Measurements from ENCODE around the gene KANSL1L. TPM values are rescaled to one million over a fixed set of nuclear protein-coding genes. Genes with fewer than 3 reads are reported as not detected.

KANSL1L gene
- total and polyA plus RNA-seq, 4 experiments from 2014 or later, result 0.26 to 12.1 (median 5.7) TPM

DNA sequence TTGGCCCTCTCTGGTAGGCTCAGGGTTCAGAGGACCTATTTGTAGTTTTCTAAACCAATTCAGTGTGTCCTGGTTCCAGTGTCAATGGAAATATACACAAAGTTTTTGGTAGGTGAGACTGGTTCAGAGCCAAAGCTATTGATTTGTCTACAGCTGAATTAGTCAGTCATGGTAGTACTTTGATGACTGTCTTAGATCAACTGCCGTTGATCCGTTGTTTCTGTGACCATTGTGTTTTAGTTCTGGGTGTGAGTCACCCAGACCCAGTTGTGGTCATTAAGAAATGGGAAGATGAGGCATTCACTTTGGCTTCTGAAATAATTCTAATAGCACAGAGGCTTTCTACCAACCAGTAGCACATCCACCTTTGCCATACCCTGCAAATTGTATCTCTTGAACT, 184.8 kb downstream of the KANSL1L start:
- Mint-ChIP-seq H3K4me3 (no peak overlapping the region), H3K36me3 (no peaks in the 10 kb centered on the region)

DNA sequence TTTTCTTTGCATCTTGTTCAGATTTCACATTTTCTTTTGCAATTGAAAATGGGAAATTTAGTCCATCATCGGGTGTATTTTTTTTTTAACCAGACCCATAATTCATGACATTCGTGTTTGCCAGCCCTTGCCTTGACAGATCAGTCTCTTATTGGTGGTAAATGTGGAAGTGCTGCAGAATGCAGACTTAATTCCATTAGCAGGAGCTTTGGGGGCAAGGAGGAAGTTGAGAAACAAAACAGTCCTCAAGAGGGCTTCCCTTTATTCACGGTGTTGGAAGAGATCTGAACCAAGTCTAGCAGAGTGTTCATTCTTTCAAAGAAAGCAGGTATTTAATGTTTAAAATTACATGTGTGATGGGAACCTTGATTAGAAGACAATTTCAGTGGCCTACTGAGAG, 185.3 kb downstream of the KANSL1L start:
- Mint-ChIP-seq H3K27me3 (peaks cover 8 to 21% of the 10 kb centered on the region in 2 donors), H3K9me3 (no peaks in the 10 kb centered on the region), H3K4me3 (no peak overlapping the region), H3K4me1 (no peaks in the 10 kb centered on the region), H3K27ac (no peak overlapping the region), H3K36me3 (no peaks in the 10 kb centered on the region)
- no peak for DNase-seq
- H3K9me3 ChIP-seq (ENCODE audit: control insufficient read depth in 1 of 2, low read length in 2 of 2), result no peaks in the 10 kb centered on the region
- peaks cover 5% of the 10 kb centered on the region for H3K27me3 ChIP-seq (ENCODE audit: insufficient read depth, low read length)
- H3K4me3 ChIP-seq (ENCODE audit: low read length in 2 of 2), result no peak overlapping the region
- intact Hi-C loops (cut with micrococcal nuclease), result no loop called here
- no peak overlapping the region for H3K27ac ChIP-seq (ENCODE audit: low read depth, low read length)
- POLR2A ChIA-PET (ENCODE audit: partially characterized antibody), result no interaction called here
- no peaks in the 10 kb centered on the region for H3K36me3 ChIP-seq (ENCODE audit: insufficient read depth, low read length)
- CTCF ChIA-PET (ENCODE audit: partially characterized antibody), result interaction anchor here (3.7 kb wide), 1 partner anchor 210 kb away, joined by 19 read pairs; no protein-coding TSS in a partner anchor
- no peaks in the 10 kb centered on the region for H3K4me1 ChIP-seq (ENCODE audit: insufficient read depth, low read length)

More for the DNA sequence above, 184.8 kb downstream of the KANSL1L start:
- H3K4me1 ChIP-seq (ENCODE audit: insufficient read depth, low read length), result no peaks in the 10 kb centered on the region
- ChIA-PET CTCF (ENCODE audit: partially characterized antibody) (interaction anchor here (3.7 kb wide), 1 partner anchor 209 kb away, joined by 19 read pairs; no protein-coding TSS in a partner anchor), POLR2A (ENCODE audit: partially characterized antibody) (no interaction called here)
- no peak overlapping the region for H3K27ac ChIP-seq (ENCODE audit: low read depth, low read length)
- no peaks in the 10 kb centered on the region for H3K9me3 ChIP-seq (ENCODE audit: control insufficient read depth in 1 of 2, low read length in 2 of 2)
- no peaks in the 10 kb centered on the region for H3K4me1 Mint-ChIP-seq
- peaks cover 11 to 21% of the 10 kb centered on the region in 2 donors for H3K27me3 Mint-ChIP-seq
- no peak overlapping the region for H3K4me3 ChIP-seq (ENCODE audit: low read length in 2 of 2)
- peaks cover 5% of the 10 kb centered on the region for H3K27me3 ChIP-seq (ENCODE audit: insufficient read depth, low read length)
- H3K36me3 ChIP-seq (ENCODE audit: insufficient read depth, low read length), result no peaks in the 10 kb centered on the region
- no peaks in the 10 kb centered on the region for H3K9me3 Mint-ChIP-seq
- H3K27ac Mint-ChIP-seq, result no peak overlapping the region
- intact Hi-C loops (cut with micrococcal nuclease), result no loop called here
- no peak for DNase-seq

DNA sequence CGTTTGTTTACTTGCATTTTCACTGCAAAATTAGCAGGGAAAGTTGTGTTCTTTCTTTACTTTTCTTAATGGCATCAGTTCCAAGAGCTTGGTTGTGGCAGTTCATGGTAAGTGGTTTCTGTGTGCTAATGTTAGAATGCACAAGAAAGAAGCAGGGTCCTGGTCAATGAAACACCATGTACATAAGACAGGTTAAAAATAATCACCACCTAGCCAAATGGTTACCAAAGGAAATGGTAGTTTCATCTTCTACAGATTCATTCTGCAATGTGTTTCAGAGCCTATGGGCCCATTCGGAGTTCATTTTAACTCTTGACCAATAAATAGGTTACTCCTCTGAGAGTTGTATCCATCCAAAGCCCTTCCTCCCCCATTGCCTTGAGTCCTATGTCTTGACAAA, 186.9 kb downstream of the KANSL1L start:
- Histone ChIP-seq H3K4me3 (ENCODE audit: low read length in 2 of 2) (no peak overlapping the region), H3K27ac (ENCODE audit: low read depth, low read length) (no peak overlapping the region), H3K9me3 (ENCODE audit: control insufficient read depth in 1 of 2, low read length in 2 of 2) (no peaks in the 10 kb centered on the region), H3K27me3 (ENCODE audit: insufficient read depth, low read length) (peaks cover 5% of the 10 kb centered on the region), H3K36me3 (ENCODE audit: insufficient read depth, low read length) (no peaks in the 10 kb centered on the region), H3K4me1 (ENCODE audit: insufficient read depth, low read length) (no peaks in the 10 kb centered on the region)
- Mint-ChIP-seq H3K4me1 (no peaks in the 10 kb centered on the region), H3K27ac (no peak overlapping the region), H3K27me3 (peaks cover 8 to 14% of the 10 kb centered on the region in 2 donors), H3K4me3 (no peak overlapping the region), H3K36me3 (no peaks in the 10 kb centered on the region), H3K9me3 (no peaks in the 10 kb centered on the region)
- ChIA-PET POLR2A (ENCODE audit: partially characterized antibody) (no interaction called here), CTCF (ENCODE audit: partially characterized antibody) (interaction anchor here (0.7 to 3.7 kb wide), 3 partner anchors 9 to 211 kb away, joined by 3 to 19 read pairs (median 7); no protein-coding TSS in a partner anchor)
- DNase-seq, result no peak
- intact Hi-C loops (cut with micrococcal nuclease), result no loop called here

DNA sequence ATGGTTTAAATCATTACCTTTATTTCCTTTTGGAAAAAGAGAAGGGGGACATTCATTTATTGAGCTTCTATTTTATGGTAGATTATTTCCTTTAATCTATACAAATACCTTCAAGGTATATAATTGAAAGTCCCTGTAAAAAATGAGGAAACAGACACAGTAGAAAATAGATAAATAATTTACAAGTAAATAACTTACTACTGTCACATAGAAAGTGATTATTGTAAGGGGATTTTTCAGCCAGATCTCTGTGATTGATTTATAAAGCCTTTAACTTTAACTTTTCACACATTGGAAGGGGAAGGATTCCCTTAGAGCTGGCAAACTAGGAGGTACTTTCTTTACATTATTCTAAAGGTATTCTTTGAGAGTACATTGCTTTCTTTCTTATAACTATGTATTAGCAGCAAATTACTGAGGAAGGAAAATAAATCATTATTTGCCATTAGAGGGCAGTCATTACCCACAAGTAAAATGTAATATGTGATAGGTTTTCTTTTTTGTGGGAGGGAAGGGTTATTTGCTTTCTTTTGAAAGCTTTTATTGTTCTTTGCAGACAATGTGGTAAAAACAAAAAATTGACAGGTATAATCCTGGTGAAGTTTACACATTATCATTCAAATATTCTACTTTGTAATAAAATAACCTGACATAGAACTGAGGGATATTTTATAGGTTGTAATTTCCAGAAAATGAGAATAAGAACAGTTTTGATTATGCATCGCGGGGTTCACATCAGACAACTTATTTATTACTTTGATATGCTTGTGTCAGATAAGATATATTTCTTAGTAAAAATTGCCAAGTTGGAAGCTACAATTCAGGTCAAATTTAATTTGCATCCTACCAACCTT, 193.6 kb downstream of the KANSL1L start:
- H3K27me3 ChIP-seq (ENCODE audit: insufficient read depth, low read length), result no peaks in the 10 kb centered on the region
- no peak overlapping the region for H3K4me3 ChIP-seq (ENCODE audit: low read length in 2 of 2)
- no peaks in the 10 kb centered on the region for H3K4me1 Mint-ChIP-seq
- no peaks in the 10 kb centered on the region for H3K36me3 ChIP-seq (ENCODE audit: insufficient read depth, low read length)
- DNase-seq, result peak in 4 of 5 donors; percentile 35 to 52 (median 43)
- peaks cover 4 to 9% of the 10 kb centered on the region in 2 donors for H3K27me3 Mint-ChIP-seq
- no peak overlapping the region for H3K4me3 Mint-ChIP-seq
- H3K9me3 ChIP-seq (ENCODE audit: control insufficient read depth in 1 of 2, low read length in 2 of 2), result no peaks in the 10 kb centered on the region
- H3K9me3 Mint-ChIP-seq, result no peaks in the 10 kb centered on the region
- POLR2A ChIA-PET (ENCODE audit: partially characterized antibody), result no interaction called here
- H3K4me1 ChIP-seq (ENCODE audit: insufficient read depth, low read length), result no peaks in the 10 kb centered on the region
- H3K27ac Mint-ChIP-seq, result no peak overlapping the region
- CTCF ChIA-PET (ENCODE audit: partially characterized antibody), result interaction anchor here (0.6 to 10.4 kb wide), 11 partner anchors 10 to 226 kb away, joined by 3 to 190 read pairs (median 4); partner anchors contain the start of gene RPE
- intact Hi-C loops (cut with micrococcal nuclease), result loop anchor here (1.0 to 2.0 kb wide), 3 partner anchors 218 to 421 kb away; no protein-coding TSS in a partner anchor
- H3K27ac ChIP-seq (ENCODE audit: low read depth, low read length), result no peak overlapping the region
- H3K36me3 Mint-ChIP-seq, result no peaks in the 10 kb centered on the region

DNA sequence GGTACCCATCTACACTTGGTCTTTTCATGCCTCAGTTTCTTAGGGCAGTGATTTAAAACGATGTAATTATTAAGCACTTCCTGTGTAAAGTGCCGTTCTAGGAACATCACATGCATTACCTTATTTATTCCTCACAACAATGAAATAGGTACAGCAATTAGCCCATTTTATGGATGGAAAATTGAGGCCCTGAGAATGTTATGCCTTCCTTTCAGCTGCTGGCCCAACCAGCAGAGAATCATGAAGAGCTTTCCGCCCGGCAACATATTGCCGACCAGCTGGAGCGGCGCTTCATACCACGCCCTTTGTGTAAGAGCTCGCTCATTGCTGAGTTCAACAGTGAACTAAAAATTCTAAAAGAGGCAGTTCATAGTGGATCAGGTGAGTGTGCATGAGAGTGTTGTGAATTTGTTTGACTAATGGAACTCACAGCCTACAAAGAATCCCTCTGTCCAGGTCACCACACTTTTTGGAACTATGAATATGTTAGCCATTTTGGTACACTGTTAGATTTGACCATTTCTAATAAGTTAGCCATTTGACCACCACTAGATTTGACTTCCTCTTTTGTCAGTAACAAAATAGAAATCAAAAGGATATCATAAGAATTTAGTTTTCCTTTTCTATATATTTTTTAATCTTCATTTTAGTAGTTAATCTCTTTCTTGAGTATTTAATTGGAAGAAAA, 194.4 kb downstream of the KANSL1L start:
- CTCF ChIA-PET (ENCODE audit: partially characterized antibody), result interaction anchor here (1.2 to 10.4 kb wide), 10 partner anchors 10 to 227 kb away, joined by 3 to 190 read pairs (median 4); partner anchors contain the start of gene RPE
- DNase-seq, result no peak
- Histone ChIP-seq H3K27ac (ENCODE audit: low read depth, low read length) (no peak overlapping the region), H3K9me3 (ENCODE audit: control insufficient read depth in 1 of 2, low read length in 2 of 2) (no peaks in the 10 kb centered on the region), H3K27me3 (ENCODE audit: insufficient read depth, low read length) (no peaks in the 10 kb centered on the region), H3K4me3 (ENCODE audit: low read length in 2 of 2) (no peak overlapping the region), H3K36me3 (ENCODE audit: insufficient read depth, low read length) (no peaks in the 10 kb centered on the region), H3K4me1 (ENCODE audit: insufficient read depth, low read length) (no peaks in the 10 kb centered on the region)
- Mint-ChIP-seq H3K9me3 (no peaks in the 10 kb centered on the region), H3K27me3 (peaks cover 6% of the 10 kb centered on the region in 2 donors), H3K4me1 (no peaks in the 10 kb centered on the region), H3K4me3 (no peak overlapping the region), H3K27ac (no peak overlapping the region), H3K36me3 (no peaks in the 10 kb centered on the region)
- POLR2A ChIA-PET (ENCODE audit: partially characterized antibody), result no interaction called here
- intact Hi-C loops (cut with micrococcal nuclease), result loop anchor here (1.0 to 2.0 kb wide), 3 partner anchors 218 to 422 kb away; no protein-coding TSS in a partner anchor

DNA sequence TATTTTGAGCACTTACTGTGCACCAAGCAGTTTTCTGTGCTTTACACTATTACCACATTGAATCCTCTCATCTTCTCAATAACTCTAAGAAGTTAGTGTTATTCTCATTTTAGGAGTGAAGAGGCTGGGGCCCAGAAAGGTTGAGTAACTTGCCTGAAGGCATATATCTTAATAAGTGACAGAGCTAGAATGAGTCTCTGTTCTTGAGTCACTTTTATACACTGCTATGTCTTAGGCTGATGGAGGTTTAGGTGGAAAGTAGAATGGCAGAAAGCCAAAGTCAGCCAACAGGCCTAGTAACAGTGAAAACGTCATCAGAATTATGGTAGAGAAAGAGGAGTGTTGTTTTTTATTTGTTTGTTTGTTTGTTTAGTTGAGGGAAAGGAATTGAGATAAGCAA, 196.6 kb downstream of the KANSL1L start:
- peaks cover 3% of the 10 kb centered on the region for H3K27me3 ChIP-seq (ENCODE audit: insufficient read depth, low read length)
- H3K9me3 ChIP-seq (ENCODE audit: control insufficient read depth in 1 of 2, low read length in 2 of 2), result no peaks in the 10 kb centered on the region
- POLR2A ChIA-PET (ENCODE audit: partially characterized antibody), result no interaction called here
- Mint-ChIP-seq H3K4me1 (no peaks in the 10 kb centered on the region), H3K27ac (no peak overlapping the region), H3K4me3 (no peak overlapping the region), H3K36me3 (no peaks in the 10 kb centered on the region), H3K27me3 (peaks cover 8% of the 10 kb centered on the region in 2 donors), H3K9me3 (no peaks in the 10 kb centered on the region)
- no peaks in the 10 kb centered on the region for H3K36me3 ChIP-seq (ENCODE audit: insufficient read depth, low read length)
- CTCF ChIA-PET (ENCODE audit: partially characterized antibody), result interaction anchor here (1.1 to 10.4 kb wide), 3 partner anchors 9 to 223 kb away, joined by 3 to 190 read pairs (median 14); no protein-coding TSS in a partner anchor
- intact Hi-C loops (cut with micrococcal nuclease), result no loop called here
- no peak for DNase-seq
- H3K4me3 ChIP-seq (ENCODE audit: low read length in 2 of 2), result no peak overlapping the region
- H3K4me1 ChIP-seq (ENCODE audit: insufficient read depth, low read length), result no peaks in the 10 kb centered on the region
- H3K27ac ChIP-seq (ENCODE audit: low read depth, low read length), result no peak overlapping the region

DNA sequence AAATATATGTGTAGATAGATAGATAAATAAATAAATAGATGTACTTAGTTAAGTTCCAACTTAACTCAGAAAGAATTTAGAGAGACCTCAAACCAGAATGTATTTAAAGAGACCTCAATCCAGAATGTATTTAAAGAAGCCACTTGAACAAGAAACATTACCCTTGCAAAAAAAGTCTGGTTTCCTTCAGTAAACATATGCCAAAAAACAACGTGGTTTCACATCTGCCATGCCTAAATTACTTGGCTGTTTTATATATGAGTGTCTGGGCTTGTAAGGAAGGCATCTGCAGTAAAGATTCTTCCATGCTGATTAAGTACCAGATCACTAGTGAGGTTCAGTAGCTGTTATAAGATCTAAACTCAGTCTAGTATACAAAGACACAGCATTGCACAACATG, 197.9 kb downstream of the KANSL1L start:
- peaks cover 3% of the 10 kb centered on the region for H3K27me3 ChIP-seq (ENCODE audit: insufficient read depth, low read length)
- no peaks in the 10 kb centered on the region for H3K9me3 Mint-ChIP-seq
- no peak for DNase-seq
- intact Hi-C loops (cut with micrococcal nuclease), result no loop called here
- no peak overlapping the region for H3K4me3 Mint-ChIP-seq
- no peak overlapping the region for H3K27ac Mint-ChIP-seq
- H3K27ac ChIP-seq (ENCODE audit: low read depth, low read length), result no peak overlapping the region
- H3K4me1 ChIP-seq (ENCODE audit: insufficient read depth, low read length), result no peaks in the 10 kb centered on the region
- H3K4me3 ChIP-seq (ENCODE audit: low read length in 2 of 2), result no peak overlapping the region
- H3K4me1 Mint-ChIP-seq, result no peaks in the 10 kb centered on the region
- no peaks in the 10 kb centered on the region for H3K36me3 ChIP-seq (ENCODE audit: insufficient read depth, low read length)
- H3K9me3 ChIP-seq (ENCODE audit: control insufficient read depth in 1 of 2, low read length in 2 of 2), result no peaks in the 10 kb centered on the region
- no peaks in the 10 kb centered on the region for H3K36me3 Mint-ChIP-seq
- CTCF ChIA-PET (ENCODE audit: partially characterized antibody), result interaction anchor here (1.3 to 10.4 kb wide), 2 partner anchors 11 to 224 kb away, joined by 6 to 190 read pairs; no protein-coding TSS in a partner anchor
- POLR2A ChIA-PET (ENCODE audit: partially characterized antibody), result no interaction called here
- peaks cover 8 to 9% of the 10 kb centered on the region in 2 donors for H3K27me3 Mint-ChIP-seq

Data from CD4-positive, alpha-beta memory T cell (primary cell).